NCI-H2196 (cell line): Measurements from ENCODE around the gene LOC128125822.
"Not testable (repeated sequence)": the region's sequence is repeated elsewhere in the genome, so short reads cannot be mapped to it uniquely, and the experiment has no call there.

ENCODE experiments used
- DNase-seq: peaks from one replicate; lab custom pipeline; 2025; ENCODE audit not compliant: unreplicated experiment; lab: John Stamatoyannopoulos, UW

LOC128125822 gene

GRCh38 chr6:63581355-63582013, 9.2 kb downstream of the LOC128125822 start:
- DNase-seq = no peak

DNA sequence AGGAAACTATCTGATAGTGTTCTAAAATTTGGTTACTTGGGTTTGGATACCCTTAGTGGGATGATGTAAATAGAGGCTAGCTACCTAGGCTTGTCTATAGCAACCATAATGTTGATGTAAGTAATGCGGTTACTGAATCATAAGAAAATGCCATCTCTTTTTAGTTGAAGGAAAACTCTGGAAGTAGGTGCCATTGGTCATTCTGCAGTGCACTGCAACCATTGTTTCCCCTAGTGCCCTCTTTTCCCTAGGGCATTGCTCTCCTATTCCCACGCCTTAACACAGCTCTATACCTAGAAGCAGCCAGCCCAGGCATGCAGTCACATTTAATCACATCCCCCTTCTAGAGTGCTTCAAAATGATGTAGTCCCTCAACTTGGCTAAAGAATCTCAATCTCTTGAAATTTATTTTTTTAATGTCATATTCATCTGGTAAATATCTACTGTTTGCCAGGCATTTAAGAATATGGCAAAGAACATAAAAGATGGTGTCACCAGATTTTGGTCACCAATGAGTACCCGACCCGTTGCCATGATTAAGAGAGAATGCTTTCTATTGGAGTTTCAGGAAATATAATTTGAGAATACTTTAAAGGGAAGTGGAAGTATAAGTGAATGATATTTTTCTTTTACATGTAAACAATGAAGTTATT, 10.4 kb downstream of the LOC128125822 start:
- no peak for DNase-seq

- DNase-seq = no peak
Observed at GRCh38 chr6:63584125-63584514, 11.8 kb downstream of the LOC128125822 start.

DNA sequence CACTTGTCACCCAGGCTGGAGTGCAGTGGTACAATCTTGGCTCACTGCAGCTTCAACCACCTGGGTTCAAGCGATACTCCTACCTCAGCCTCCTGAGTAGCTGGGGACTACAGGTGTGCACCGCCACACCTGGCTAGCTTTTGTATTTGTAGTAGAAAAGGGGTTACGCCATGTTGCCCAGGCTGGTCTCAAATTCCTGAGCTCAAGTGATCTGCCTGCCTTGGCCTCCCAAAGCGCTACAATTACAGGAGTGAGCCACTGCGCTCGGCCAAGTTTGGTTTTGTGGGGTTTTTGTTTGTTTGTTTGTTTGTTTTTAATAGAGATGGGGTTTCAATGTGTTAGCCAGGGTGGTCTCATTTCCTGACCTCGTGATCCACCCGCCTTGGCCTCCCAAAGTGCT, 12.3 kb downstream of the LOC128125822 start:
- no peak for DNase-seq

DNA sequence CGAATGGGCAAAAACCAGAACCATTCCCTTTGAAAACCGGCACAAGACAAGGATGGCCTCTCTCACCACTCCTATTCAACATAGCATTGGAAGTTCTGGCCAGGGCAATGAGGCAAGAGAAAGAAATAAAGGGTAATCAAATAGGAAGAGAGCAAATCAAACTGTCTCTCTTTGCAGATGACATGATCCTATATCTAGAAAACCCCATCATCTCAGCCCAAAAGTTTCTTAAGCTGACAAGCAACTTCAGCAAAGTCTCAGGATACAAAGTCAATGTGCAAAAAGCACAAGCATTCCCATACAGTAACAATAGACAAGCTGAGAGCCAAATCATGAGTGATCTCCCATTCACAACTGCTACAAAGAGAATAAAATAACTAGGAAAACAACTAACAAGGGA, 13.4 kb downstream of the LOC128125822 start:
- DNase-seq = not testable (repeated sequence)

GRCh38 chr6:63589952-63590411, 17.7 kb downstream of the LOC128125822 start:
- DNase-seq = no peak

GRCh38 chr6:63592886-63593285, 20.6 kb downstream of the LOC128125822 start:
- no peak for DNase-seq

- no peak for DNase-seq
Observed at GRCh38 chr6:63597141-63598048, 25.1 kb downstream of the LOC128125822 start.

- DNase-seq = peak; percentile 67
Observed at GRCh38 chr6:63598049-63599036, 26.1 kb downstream of the LOC128125822 start.

GRCh38 chr6:63599243-63599642, 27.0 kb downstream of the LOC128125822 start:
- no peak for DNase-seq

GRCh38 chr6:63600136-63600535, 27.9 kb downstream of the LOC128125822 start:
- DNase-seq = no peak

DNA sequence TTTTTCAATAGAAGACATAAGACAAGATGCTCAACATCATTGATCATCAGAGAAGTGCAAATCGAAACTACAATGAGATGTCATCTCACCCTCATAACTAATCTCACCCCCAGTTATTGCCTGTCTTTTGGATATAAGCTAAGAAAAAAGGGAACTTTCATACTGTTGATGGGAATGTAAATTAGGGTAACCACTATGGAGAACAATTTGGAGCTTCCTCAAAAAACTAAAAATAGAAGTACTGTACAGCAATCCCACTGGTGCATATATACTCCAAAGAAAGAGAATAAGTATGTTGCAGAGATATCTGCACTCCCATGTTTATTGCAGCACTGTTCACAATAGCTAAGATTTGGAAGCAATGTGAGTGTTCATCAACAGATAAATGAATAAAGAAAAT, 37.0 kb downstream of the LOC128125822 start:
- DNase-seq = no peak

- DNase-seq = no peak
Observed at GRCh38 chr6:63610944-63611343, 38.7 kb downstream of the LOC128125822 start.

GRCh38 chr6:63611560-63611959, 39.3 kb downstream of the LOC128125822 start:
- no peak for DNase-seq

DNA sequence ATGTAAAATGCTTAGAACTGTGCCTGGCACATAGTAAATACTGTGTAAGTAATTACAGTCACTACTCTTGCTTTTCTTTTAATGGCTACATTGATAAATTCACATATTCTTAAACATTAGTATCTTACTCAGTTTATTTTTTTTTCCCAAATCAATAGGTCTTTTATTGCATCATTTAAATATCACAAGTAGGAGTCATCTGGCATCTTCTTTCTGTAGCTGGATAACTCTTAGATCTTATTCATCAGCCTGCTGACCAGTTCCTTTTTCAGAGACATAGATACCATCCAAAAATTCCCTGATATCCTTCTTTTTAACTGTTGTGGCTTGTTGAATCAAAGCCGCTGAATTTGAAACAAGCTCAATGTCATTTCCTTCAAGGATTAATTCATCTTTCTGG, 43.3 kb downstream of the LOC128125822 start:
- no peak for DNase-seq
